ENCODE data around the gene ZAR1L. TPM values are rescaled to one million over a fixed set of nuclear protein-coding genes. Genes with fewer than 3 reads are reported as not detected.

The ZAR1L gene
- total and polyA plus RNA-seq, 3 experiments from 2014 or later: not detected

- Mint-ChIP-seq H3K27me3 (no peaks in the 10 kb centered on the region), H3K9me3 (peaks cover 0 to 1% (median 0%) of the 10 kb centered on the region in 5 donors), H3K36me3 (peaks cover 5 to 32% (median 5%) of the 10 kb centered on the region in 3 donors), H3K4me1 (peaks cover 0 to 4% (median 0%) of the 10 kb centered on the region in 3 donors), H3K27ac (peak overlapping the region in 1 of 8 donors; percentile 29), H3K4me3 (no peak overlapping the region)
- no peak for DNase-seq
- H3K9me3 ChIP-seq (ENCODE audit: low read length): no peaks in the 10 kb centered on the region
- POLR2A ChIA-PET: interaction anchor here (0.6 kb wide), 1 partner anchor 344 kb away, joined by 4 read pairs; no protein-coding TSS in a partner anchor
- peaks cover 7% of the 10 kb centered on the region for H3K36me3 ChIP-seq (ENCODE audit: insufficient read depth, low read length)
- no peaks in the 10 kb centered on the region for H3K27me3 ChIP-seq (ENCODE audit: insufficient read depth, low read length, poor library complexity, severe bottlenecking)
- no peak overlapping the region for H3K27ac ChIP-seq (ENCODE audit: low read depth, low read length)
- no peak overlapping the region for H3K4me3 ChIP-seq (ENCODE audit: low read length)
- CTCF ChIA-PET: interaction anchor here (1.0 kb wide), 1 partner anchor 8 kb away, joined by 3 read pairs; no protein-coding TSS in a partner anchor
- no peaks in the 10 kb centered on the region for H3K4me1 ChIP-seq (ENCODE audit: insufficient read depth, low read length)
Observed at GRCh38 chr13:32334671-32335070, 19.5 kb upstream of the ZAR1L start.

- no peaks in the 10 kb centered on the region for H3K9me3 ChIP-seq (ENCODE audit: low read length)
- peaks cover 0 to 4% (median 0%) of the 10 kb centered on the region in 3 donors for H3K4me1 Mint-ChIP-seq
- no peak overlapping the region for H3K27ac Mint-ChIP-seq
- ChIA-PET CTCF (interaction anchor here (0.9 kb wide), 1 partner anchor 8 kb away, joined by 3 read pairs; no protein-coding TSS in a partner anchor), POLR2A (no interaction called here)
- no peak overlapping the region for H3K4me3 Mint-ChIP-seq
- no peak overlapping the region for H3K27ac ChIP-seq (ENCODE audit: low read depth, low read length)
- no peak overlapping the region for H3K4me3 ChIP-seq (ENCODE audit: low read length)
- peaks cover 0 to 9% (median 2%) of the 10 kb centered on the region in 3 donors for H3K36me3 Mint-ChIP-seq
- no peak for DNase-seq
- no peaks in the 10 kb centered on the region for H3K4me1 ChIP-seq (ENCODE audit: insufficient read depth, low read length)
- no peaks in the 10 kb centered on the region for H3K27me3 Mint-ChIP-seq
- H3K36me3 ChIP-seq (ENCODE audit: insufficient read depth, low read length): peaks cover 7% of the 10 kb centered on the region
- H3K9me3 Mint-ChIP-seq: no peaks in the 10 kb centered on the region
- H3K27me3 ChIP-seq (ENCODE audit: insufficient read depth, low read length, poor library complexity, severe bottlenecking): no peaks in the 10 kb centered on the region
Observed at GRCh38 chr13:32330441-32330840, 15.3 kb upstream of the ZAR1L start.

- Mint-ChIP-seq H3K4me3 (no peak overlapping the region), H3K4me1 (no peaks in the 10 kb centered on the region), H3K36me3 (no peaks in the 10 kb centered on the region), H3K9me3 (no peaks in the 10 kb centered on the region), H3K27ac (no peak overlapping the region), H3K27me3 (no peaks in the 10 kb centered on the region)
- ChIA-PET CTCF (no interaction called here), POLR2A (no interaction called here)
- DNase-seq: no peak
- H3K4me3 ChIP-seq (ENCODE audit: low read length): no peak overlapping the region
- H3K27ac ChIP-seq (ENCODE audit: low read depth, low read length): no peak overlapping the region
- no peaks in the 10 kb centered on the region for H3K4me1 ChIP-seq (ENCODE audit: insufficient read depth, low read length)
- H3K36me3 ChIP-seq (ENCODE audit: insufficient read depth, low read length): no peaks in the 10 kb centered on the region
- no peaks in the 10 kb centered on the region for H3K9me3 ChIP-seq (ENCODE audit: low read length)
- H3K27me3 ChIP-seq (ENCODE audit: insufficient read depth, low read length, poor library complexity, severe bottlenecking): no peaks in the 10 kb centered on the region
Observed at GRCh38 chr13:32323912-32324311, 8.7 kb upstream of the ZAR1L start.

- H3K27me3 ChIP-seq (ENCODE audit: insufficient read depth, low read length, poor library complexity, severe bottlenecking): no peaks in the 10 kb centered on the region
- Mint-ChIP-seq H3K36me3 (peaks cover 0 to 3% (median 0%) of the 10 kb centered on the region in 3 donors), H3K27me3 (no peaks in the 10 kb centered on the region), H3K9me3 (no peaks in the 10 kb centered on the region), H3K27ac (no peak overlapping the region), H3K4me1 (peaks cover 6 to 9% (median 6%) of the 10 kb centered on the region in 3 donors), H3K4me3 (peak overlapping the region in 1 of 7 donors; percentile 44)
- no peak overlapping the region for H3K4me3 ChIP-seq (ENCODE audit: low read length)
- no peak for DNase-seq
- H3K9me3 ChIP-seq (ENCODE audit: low read length): no peaks in the 10 kb centered on the region
- peaks cover 7% of the 10 kb centered on the region for H3K4me1 ChIP-seq (ENCODE audit: insufficient read depth, low read length)
- no peaks in the 10 kb centered on the region for H3K36me3 ChIP-seq (ENCODE audit: insufficient read depth, low read length)
- ChIA-PET CTCF (no interaction called here), POLR2A (no interaction called here)
- H3K27ac ChIP-seq (ENCODE audit: low read depth, low read length): no peak overlapping the region
Observed at GRCh38 chr13:32320528-32320927, 5.4 kb upstream of the ZAR1L start.

GRCh38 chr13:32317716-32318465 lies 2.7 kb upstream of the ZAR1L start:
- H3K9me3 ChIP-seq (ENCODE audit: low read length): no peaks in the 10 kb centered on the region
- CTCF ChIA-PET: interaction anchor here (1.2 kb wide), 1 partner anchor 63 kb away, joined by 3 read pairs; no protein-coding TSS in a partner anchor
- Mint-ChIP-seq H3K4me3 (no peak overlapping the region), H3K4me1 (peaks cover 13 to 21% (median 18%) of the 10 kb centered on the region in 3 donors), H3K36me3 (peaks cover 0 to 12% (median 0%) of the 10 kb centered on the region in 3 donors), H3K27me3 (peaks cover 0 to 3% of the 10 kb centered on the region in 2 donors), H3K27ac (no peak overlapping the region), H3K9me3 (no peaks in the 10 kb centered on the region)
- no peak for DNase-seq
- POLR2A ChIA-PET: interaction anchor here (0.7 to 1.7 kb wide), 2 partner anchors 106 to 110 kb away, joined by 3 to 5 read pairs; partner anchors contain the start of gene N4BP2L1
- no peaks in the 10 kb centered on the region for H3K36me3 ChIP-seq (ENCODE audit: insufficient read depth, low read length)
- H3K27me3 ChIP-seq (ENCODE audit: insufficient read depth, low read length, poor library complexity, severe bottlenecking): no peaks in the 10 kb centered on the region
- H3K4me1 ChIP-seq (ENCODE audit: insufficient read depth, low read length): peaks cover 13% of the 10 kb centered on the region
- no peak overlapping the region for H3K27ac ChIP-seq (ENCODE audit: low read depth, low read length)
- H3K4me3 ChIP-seq (ENCODE audit: low read length): no peak overlapping the region

GRCh38 chr13:32316501-32316900 lies 1.3 kb upstream of the ZAR1L start:
- ChIA-PET CTCF (interaction anchor here (1.3 to 1.6 kb wide), 3 partner anchors 9 to 223 kb away, joined by 3 to 4 read pairs (median 4); no protein-coding TSS in a partner anchor), POLR2A (interaction anchor here (3.1 kb wide), 1 partner anchor 111 kb away, joined by 41 read pairs; the partner anchor contains the start of gene N4BP2L1)

GRCh38 chr13:32316028-32316339 lies 821 bp upstream of the ZAR1L start:
- no peak for DNase-seq
- Histone ChIP-seq H3K27me3 (ENCODE audit: insufficient read depth, low read length, poor library complexity, severe bottlenecking) (no peaks in the 10 kb centered on the region), H3K4me3 (ENCODE audit: low read length) (peak overlapping the region; percentile 96), H3K4me1 (ENCODE audit: insufficient read depth, low read length) (peaks cover 13% of the 10 kb centered on the region), H3K9me3 (ENCODE audit: low read length) (no peaks in the 10 kb centered on the region), H3K27ac (ENCODE audit: low read depth, low read length) (peak overlapping the region; percentile 100), H3K36me3 (ENCODE audit: insufficient read depth, low read length) (no peaks in the 10 kb centered on the region)
- POLR2A ChIA-PET: interaction anchor here (0.6 to 3.1 kb wide), 7 partner anchors 52 to 271 kb away, joined by 3 to 41 read pairs (median 4); partner anchors contain the start of genes N4BP2L1, N4BP2L2 and PDS5B
- CTCF ChIA-PET: interaction anchor here (1.3 to 1.6 kb wide), 4 partner anchors 9 to 223 kb away, joined by 3 to 4 read pairs (median 4); no protein-coding TSS in a partner anchor
- H3K27ac Mint-ChIP-seq: peak overlapping the region; percentile 98 to 100 (median 100)
- no peaks in the 10 kb centered on the region for H3K9me3 Mint-ChIP-seq
- peaks cover 0 to 3% of the 10 kb centered on the region in 2 donors for H3K27me3 Mint-ChIP-seq
- H3K4me3 Mint-ChIP-seq: peak overlapping the region; percentile 89 to 100 (median 97)
- H3K36me3 Mint-ChIP-seq: peaks cover 0 to 12% (median 0%) of the 10 kb centered on the region in 3 donors
- H3K4me1 Mint-ChIP-seq: peaks cover 13 to 21% (median 18%) of the 10 kb centered on the region in 3 donors

More at GRCh38 chr13:32316501-32316900, 1.3 kb upstream of the ZAR1L start:
- Histone ChIP-seq H3K4me1 (ENCODE audit: insufficient read depth, low read length) (peaks cover 13% of the 10 kb centered on the region), H3K27me3 (ENCODE audit: insufficient read depth, low read length, poor library complexity, severe bottlenecking) (no peaks in the 10 kb centered on the region), H3K4me3 (ENCODE audit: low read length) (peak overlapping the region; percentile 96), H3K9me3 (ENCODE audit: low read length) (no peaks in the 10 kb centered on the region), H3K27ac (ENCODE audit: low read depth, low read length) (peak overlapping the region; percentile 100), H3K36me3 (ENCODE audit: insufficient read depth, low read length) (no peaks in the 10 kb centered on the region)
- Mint-ChIP-seq H3K27ac (peak overlapping the region in 3 of 8 donors; percentile 55 to 100 (median 98)), H3K4me1 (peaks cover 13 to 21% (median 18%) of the 10 kb centered on the region in 3 donors), H3K9me3 (no peaks in the 10 kb centered on the region), H3K27me3 (peaks cover 0 to 3% of the 10 kb centered on the region in 2 donors), H3K36me3 (peaks cover 0 to 12% (median 0%) of the 10 kb centered on the region in 3 donors), H3K4me3 (peak overlapping the region; percentile 72 to 100 (median 96))
- DNase-seq: no peak

All from CD8-positive, alpha-beta memory T cell (primary cell).